Breast epithelium (tissue), 4 donors: ENCODE measurements around the gene KIAA0825. TPM values are rescaled to one million over a fixed set of nuclear protein-coding genes. Genes with fewer than 3 reads are reported as not detected.

Experiments used
- DNase-seq, 2 donors: peaks; one replicate each; pipeline ENCODE4 v3.0.0-alpha.2; 2019; ENCODE audit warnings: low spot score in 2 of 2
- H3K27ac ChIP-seq, 2 donors: fragments of 200-600 bp; sonication (generic) in 1 of 2; one replicate each; pipeline ENCODE4 v1.5.1; 2016 to 2019; ENCODE audit warnings: mild to moderate bottlenecking in 1 of 2
- H3K27me3 ChIP-seq, 2 donors: fragments of 200-600 bp; sonication (generic) in 1 of 2; one replicate each; pipeline versions ENCODE4 v1.5.1 to v1.6.0; 2017 to 2019; ENCODE audit warnings: control low read depth in 1 of 2, mild to moderate bottlenecking in 1 of 2
- H3K36me3 ChIP-seq: fragments of 200-600 bp; one replicate; pipeline ENCODE4 v1.5.1; 2019
- H3K4me1 ChIP-seq, 2 donors: fragments of 200-600 bp; sonication (generic); one replicate each; pipeline ENCODE4 v1.5.1; 2016 to 2019; ENCODE audit warnings: control low read depth in 1 of 2
- H3K4me3 ChIP-seq, 3 donors: fragments of 200-600 bp; sonication (generic); 1 replicate in 2 of 3; 2 replicates in 1 of 3; pipeline ENCODE4 v1.5.1; 2016 to 2019; ENCODE audit warnings: mild to moderate bottlenecking in 3 of 3, moderate library complexity in 2 of 3
- H3K9me3 ChIP-seq, 2 donors: fragments of 200-600 bp; sonication (generic) in 1 of 2; one replicate each; pipeline ENCODE4 v1.5.1; 2016 to 2019; ENCODE audit warnings: control low read depth in 1 of 2
- POLR2A ChIP-seq: fragments of 450-650 bp; IDR thresholded peaks from one replicate; pipeline ENCODE4 v1.6.1; 2016; ENCODE audit warnings: antibody characterized with exemption, mild to moderate bottlenecking, moderate library complexity
- POLR2AphosphoS5 ChIP-seq, 3 donors: sonication (generic); formaldehyde crosslinking; IDR thresholded peaks; one replicate each; pipeline ENCODE4 v1.6.1; 2017; ENCODE audit warnings: antibody characterized with exemption in 3 of 3
- intact Hi-C: fragments of 100-400 bp; cut with DNase I; formaldehyde crosslinking; loops from one replicate; pipeline ENCODE4 v1.15.1; 2023; ENCODE audit warnings: low total_unique reads
- total RNA-seq, 3 donors: library from RNA; depleted of rRNA; stranded (reverse); fragments of >200 nt; gene quantifications; one replicate each; pipeline ENCODE4 v1.1.0, GENCODE V29; 2016
- TF ChIP-seq, protein P1 (sequence below), 3 donors: fragments of 450-650 bp; IDR thresholded peaks; one replicate each; pipeline ENCODE4 v1.5.1; 2016 to 2017; ENCODE audit warnings: antibody characterized with exemption in 3 of 3, mild to moderate bottlenecking in 3 of 3, moderate library complexity in 3 of 3

Gene KIAA0825
- total RNA-seq, 3 donors from 2014 or later, result 5.9 to 15.5 (median 7.9) TPM

DNA sequence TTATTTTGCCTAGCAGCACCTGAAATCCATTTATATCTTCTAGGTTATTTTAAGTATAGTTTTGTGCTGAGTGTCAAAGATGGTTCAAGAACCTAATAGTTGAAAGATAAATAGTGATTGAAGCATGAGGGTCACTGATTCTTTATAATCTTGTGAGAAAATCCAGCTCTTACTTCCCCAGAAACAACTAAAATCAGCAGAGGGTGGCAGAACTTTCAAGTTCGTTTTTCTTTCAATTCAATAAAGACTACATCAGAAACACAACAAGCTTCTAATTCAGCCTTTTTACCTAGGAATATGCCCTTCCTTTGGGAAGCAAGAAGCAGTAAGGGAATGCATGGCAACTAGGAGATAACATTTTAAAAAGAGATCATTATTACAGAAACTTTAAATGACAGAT, 202.6 kb downstream of the KIAA0825 start:
- no peak for DNase-seq
- Histone ChIP-seq H3K27me3 (no peaks in the 10 kb centered on the region), H3K9me3 (no peaks in the 10 kb centered on the region), H3K4me1 (no peaks in the 10 kb centered on the region), H3K4me3 (no peak overlapping the region), H3K27ac (no peak overlapping the region), H3K36me3 (no peaks in the 10 kb centered on the region)
- no peak for TF ChIP-seq POLR2AphosphoS5 (IDR thresholded peaks at IDR 0.05)
- TF ChIP-seq, protein P1, sequence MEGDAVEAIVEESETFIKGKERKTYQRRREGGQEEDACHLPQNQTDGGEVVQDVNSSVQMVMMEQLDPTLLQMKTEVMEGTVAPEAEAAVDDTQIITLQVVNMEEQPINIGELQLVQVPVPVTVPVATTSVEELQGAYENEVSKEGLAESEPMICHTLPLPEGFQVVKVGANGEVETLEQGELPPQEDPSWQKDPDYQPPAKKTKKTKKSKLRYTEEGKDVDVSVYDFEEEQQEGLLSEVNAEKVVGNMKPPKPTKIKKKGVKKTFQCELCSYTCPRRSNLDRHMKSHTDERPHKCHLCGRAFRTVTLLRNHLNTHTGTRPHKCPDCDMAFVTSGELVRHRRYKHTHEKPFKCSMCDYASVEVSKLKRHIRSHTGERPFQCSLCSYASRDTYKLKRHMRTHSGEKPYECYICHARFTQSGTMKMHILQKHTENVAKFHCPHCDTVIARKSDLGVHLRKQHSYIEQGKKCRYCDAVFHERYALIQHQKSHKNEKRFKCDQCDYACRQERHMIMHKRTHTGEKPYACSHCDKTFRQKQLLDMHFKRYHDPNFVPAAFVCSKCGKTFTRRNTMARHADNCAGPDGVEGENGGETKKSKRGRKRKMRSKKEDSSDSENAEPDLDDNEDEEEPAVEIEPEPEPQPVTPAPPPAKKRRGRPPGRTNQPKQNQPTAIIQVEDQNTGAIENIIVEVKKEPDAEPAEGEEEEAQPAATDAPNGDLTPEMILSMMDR (IDR thresholded peaks at IDR 0.05), result no peak
- TF ChIP-seq POLR2A, result no peak
- intact Hi-C loops, result no loop called here

DNA sequence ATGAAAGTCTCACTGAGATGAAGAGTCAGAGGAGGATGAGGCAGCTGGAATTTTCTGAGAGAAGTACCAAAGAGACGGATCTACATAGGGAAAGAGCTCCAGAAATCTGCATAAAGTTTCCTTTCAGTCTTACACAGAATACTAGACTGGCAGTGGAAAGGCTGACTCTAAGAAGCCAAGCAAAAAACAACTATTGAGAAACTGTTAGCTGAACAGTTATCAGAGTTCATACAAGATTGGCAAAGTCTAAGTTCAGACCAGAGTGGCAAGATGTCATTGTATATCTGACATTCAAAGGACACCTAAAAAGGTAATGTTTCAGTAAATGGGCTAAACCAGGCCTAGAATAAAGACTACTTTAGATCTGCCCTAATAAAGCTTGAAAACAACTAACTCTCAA, 209.0 kb downstream of the KIAA0825 start:
- Histone ChIP-seq H3K27ac (no peak overlapping the region), H3K4me1 (no peaks in the 10 kb centered on the region), H3K4me3 (no peak overlapping the region), H3K36me3 (no peaks in the 10 kb centered on the region), H3K27me3 (no peaks in the 10 kb centered on the region), H3K9me3 (no peaks in the 10 kb centered on the region)
- intact Hi-C loops, result no loop called here
- no peak for TF ChIP-seq POLR2AphosphoS5 (IDR thresholded peaks at IDR 0.05)
- TF ChIP-seq, protein P1 (IDR thresholded peaks at IDR 0.05), result no peak
- no peak for TF ChIP-seq POLR2A
- DNase-seq, result no peak

DNA sequence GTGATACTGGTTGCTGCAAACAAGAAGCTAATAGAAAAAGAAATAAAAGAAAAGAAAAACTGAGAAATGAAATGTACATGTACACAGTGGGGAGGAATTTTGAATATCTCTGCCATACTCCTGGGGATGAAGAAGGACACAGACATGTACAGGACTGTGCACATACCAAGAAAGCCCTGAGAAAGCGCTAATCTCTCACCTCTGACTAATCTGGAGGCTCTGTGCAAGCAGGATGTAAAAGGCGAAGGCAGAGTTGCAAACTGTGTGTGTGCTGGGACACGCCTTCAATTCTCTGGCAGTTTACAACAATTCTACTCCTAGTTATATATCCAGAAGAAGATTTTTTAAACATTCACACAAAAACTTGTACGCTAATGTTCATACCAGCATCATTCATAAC, 211.4 kb downstream of the KIAA0825 start:
- no peak overlapping the region for H3K4me3 ChIP-seq
- H3K9me3 ChIP-seq, result no peaks in the 10 kb centered on the region
- no peak for DNase-seq
- no peaks in the 10 kb centered on the region for H3K36me3 ChIP-seq
- no peak overlapping the region for H3K27ac ChIP-seq
- H3K4me1 ChIP-seq, result no peaks in the 10 kb centered on the region
- intact Hi-C loops, result no loop called here
- H3K27me3 ChIP-seq, result no peaks in the 10 kb centered on the region
- TF ChIP-seq, protein P1 (IDR thresholded peaks at IDR 0.05), result no peak
- TF ChIP-seq POLR2A (no peak), POLR2AphosphoS5 (IDR thresholded peaks at IDR 0.05) (no peak)

DNA sequence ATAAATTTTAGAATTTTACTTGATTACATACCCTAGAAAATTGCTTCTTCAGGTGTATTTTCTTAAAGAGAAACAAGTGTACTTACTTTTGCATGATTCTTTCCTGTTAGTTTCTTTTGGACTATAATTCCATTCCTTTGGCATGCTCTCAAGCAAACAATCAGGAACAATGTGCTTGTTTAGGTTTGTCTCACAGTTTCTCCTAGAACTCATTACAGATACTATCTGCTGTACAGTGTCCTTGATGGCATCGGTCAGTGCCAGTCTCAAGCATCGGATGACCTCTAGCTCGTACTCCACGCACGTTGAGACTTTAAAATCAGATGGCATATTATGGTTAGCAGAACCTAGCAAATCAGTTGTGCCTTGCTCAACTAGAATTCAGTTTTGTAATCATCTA, 214.9 kb downstream of the KIAA0825 start:
- Histone ChIP-seq H3K4me3 (no peak overlapping the region), H3K9me3 (no peaks in the 10 kb centered on the region), H3K4me1 (no peaks in the 10 kb centered on the region), H3K27me3 (no peaks in the 10 kb centered on the region), H3K36me3 (no peaks in the 10 kb centered on the region), H3K27ac (no peak overlapping the region)
- intact Hi-C loops, result no loop called here
- TF ChIP-seq POLR2AphosphoS5 (IDR thresholded peaks at IDR 0.05) (no peak), POLR2A (no peak)
- TF ChIP-seq, protein P1 (IDR thresholded peaks at IDR 0.05), result no peak
- no peak for DNase-seq

DNA sequence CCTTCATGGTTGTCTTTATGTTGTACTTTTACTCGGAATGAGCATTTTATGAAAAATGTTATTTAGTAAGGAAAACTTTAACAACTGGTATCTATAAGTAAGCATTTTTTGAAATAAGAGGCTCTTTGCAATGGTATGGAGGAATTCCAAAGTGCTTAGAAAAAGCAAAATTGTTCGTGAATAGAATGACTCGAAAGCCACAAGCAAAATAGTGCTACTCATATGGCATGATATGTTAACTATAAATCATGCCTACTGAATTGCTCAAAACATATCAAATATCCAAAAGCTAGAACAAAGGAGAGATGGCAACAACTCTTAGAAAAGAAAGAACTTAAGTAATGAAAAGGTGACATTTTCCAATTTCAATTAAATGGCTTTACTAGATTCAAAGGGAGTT, 216.3 kb downstream of the KIAA0825 start:
- Histone ChIP-seq H3K27ac (no peak overlapping the region), H3K4me3 (no peak overlapping the region), H3K27me3 (no peaks in the 10 kb centered on the region), H3K4me1 (no peaks in the 10 kb centered on the region), H3K9me3 (no peaks in the 10 kb centered on the region), H3K36me3 (no peaks in the 10 kb centered on the region)
- intact Hi-C loops, result no loop called here
- TF ChIP-seq, protein P1 (IDR thresholded peaks at IDR 0.05), result no peak
- TF ChIP-seq POLR2AphosphoS5 (IDR thresholded peaks at IDR 0.05), result no peak
- TF ChIP-seq POLR2A, result no peak
- DNase-seq, result no peak
